ENCODE measurements around the gene DRAM1.

Gene DRAM1

DNA sequence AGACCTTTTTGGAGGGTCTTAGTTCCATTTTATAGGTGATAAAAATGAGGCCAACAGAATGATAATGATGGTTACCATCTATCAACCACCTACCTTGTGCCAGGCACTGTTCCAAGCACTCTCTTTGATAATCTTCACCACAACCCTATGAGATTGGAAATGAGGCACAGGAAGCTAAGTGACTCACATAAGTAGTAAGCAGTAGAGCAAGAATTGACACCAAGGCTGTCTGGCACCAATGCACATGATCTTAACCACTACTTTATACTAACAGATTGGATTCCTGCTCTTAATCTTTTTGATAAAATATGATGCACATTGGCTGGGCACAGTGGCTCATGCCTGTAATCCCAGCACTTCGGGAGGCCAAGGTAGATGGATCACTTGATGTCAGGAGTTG lies 91.4 kb downstream of the DRAM1 start:
- TF ChIP-seq CTCF (IDR thresholded peaks at IDR 0.05) = no peak
